Stimulated activated CD8-positive, alpha-beta memory T cell treated with anti-CD3 and anti-CD28 coated beads, Interleukin-15, amount 100 ng/mL, for 48 hours (primary cell): ENCODE measurements around the gene TUFT1.
A peak's percentile ranks its signal among the peaks of the same experiment; 100 is the strongest.

Experiments used
- DNase-seq, 2 donors: peaks; one replicate each; pipeline ENCODE4 v3.0.0-alpha.2; 2020; ENCODE audit warnings: low read depth in 2 of 2

Gene TUFT1, protein sequence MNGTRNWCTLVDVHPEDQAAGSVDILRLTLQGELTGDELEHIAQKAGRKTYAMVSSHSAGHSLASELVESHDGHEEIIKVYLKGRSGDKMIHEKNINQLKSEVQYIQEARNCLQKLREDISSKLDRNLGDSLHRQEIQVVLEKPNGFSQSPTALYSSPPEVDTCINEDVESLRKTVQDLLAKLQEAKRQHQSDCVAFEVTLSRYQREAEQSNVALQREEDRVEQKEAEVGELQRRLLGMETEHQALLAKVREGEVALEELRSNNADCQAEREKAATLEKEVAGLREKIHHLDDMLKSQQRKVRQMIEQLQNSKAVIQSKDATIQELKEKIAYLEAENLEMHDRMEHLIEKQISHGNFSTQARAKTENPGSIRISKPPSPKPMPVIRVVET

DNA sequence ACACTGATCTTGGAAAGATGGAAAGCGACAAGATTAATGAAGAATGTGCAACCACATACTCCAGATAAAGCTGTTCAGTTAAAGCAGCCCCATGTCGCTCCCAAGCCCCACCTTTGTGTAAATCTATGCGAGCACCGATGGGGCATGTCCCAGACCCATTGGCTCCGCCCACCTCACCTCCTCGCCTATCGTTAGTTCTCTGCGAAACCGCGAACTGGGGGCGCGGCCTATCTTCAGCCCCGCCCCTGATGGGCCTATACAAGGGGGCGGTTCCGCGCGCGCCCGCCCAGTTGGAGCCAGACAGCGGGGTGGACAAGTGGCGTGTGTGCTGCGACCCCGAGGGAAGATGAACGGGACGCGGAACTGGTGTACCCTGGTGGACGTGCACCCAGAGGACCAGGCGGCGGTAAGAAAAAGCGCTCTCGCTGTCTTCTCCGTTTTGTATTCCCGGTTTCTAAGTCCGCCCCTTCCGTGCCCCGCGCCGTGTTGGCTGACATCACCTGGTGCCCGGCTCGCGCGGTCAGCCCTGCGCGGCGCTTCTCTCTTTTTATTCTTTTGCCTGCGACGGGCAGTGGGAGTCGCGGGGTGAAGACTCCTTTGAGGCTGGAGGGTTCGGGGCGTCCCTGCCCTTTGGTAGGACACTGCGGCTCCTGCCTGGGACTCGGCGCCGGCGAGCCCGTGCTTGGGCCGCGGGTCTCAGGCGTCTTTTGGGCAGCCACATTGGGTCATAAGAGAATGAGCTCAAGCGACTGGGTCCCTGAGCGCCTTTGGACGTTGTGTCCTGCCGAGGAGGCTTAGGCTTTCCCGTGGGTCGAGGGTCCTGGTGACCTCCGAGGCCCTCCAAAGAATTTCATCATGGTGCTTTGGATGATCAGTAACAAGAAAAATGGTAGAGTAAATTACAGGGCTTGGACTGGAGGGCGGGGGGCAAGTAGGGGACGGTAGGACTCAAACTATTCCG is at the start of gene TUFT1:
TSS of gene TUFT1 (plus strand) at position 289 of the 961 bp plus-strand sequence. CDS start at position 347, 58 bp downstream.
- DNase-seq, result peak; percentile 86 to 90

DNA sequence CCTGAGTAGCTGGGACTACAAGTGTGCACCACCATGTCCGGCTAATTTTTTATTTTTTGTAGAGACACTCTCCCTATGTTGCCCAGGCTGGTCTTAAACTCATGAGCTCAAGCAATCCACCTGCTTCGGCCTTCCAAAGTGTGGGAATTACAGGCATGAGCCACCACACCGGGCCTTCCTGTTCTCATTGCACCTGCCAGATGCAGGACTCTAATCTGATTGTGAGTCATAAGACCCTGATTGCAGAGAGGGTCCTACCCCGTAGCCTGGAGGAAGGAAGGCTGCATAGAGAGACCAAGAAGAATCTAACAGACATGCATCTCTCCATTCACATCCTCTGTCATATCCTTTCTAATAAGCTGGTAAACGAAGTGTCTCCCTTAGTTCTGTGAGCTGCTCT is 48.5 kb upstream of the TUFT1 start:
- no peak for DNase-seq

DNA sequence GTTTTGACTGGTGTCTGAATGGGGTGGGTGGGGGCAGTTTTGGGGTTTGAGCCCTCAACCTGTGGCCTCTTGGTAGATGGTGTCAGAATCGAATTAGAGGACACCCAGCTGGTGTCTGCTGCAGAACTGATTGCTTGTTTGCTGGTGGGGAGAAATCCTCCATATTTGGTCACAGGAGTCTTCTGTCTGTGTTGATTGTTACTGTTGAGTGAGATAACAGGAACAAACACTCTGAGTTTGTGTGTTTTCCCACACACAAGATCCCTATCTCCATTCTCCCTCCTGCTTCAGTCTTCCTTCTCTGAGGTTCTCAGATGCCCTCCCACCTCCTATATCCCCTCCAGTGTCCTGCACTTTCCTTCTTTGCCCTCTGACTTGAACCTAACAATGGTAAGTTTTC is 48.0 kb upstream of the TUFT1 start:
- no peak for DNase-seq

DNA sequence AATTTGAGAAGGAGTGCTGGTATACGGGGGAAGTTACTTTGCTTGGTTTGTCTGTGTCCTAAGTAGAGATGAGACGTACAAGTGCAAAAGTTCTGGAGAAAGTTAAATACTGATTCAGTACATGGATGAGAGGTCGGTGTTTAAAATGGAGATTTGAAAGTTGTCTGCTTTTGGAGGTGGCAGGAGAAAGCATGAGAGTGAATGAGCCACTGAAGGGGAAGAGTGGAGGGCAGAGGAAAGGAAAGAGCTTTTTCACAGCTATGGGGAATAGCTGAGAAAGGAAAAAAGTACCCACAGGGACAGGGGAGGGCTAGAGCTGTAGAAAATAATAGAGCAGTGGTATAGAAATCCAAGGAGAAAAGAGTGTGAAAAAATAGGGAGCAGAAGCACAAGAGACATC is 47.1 kb upstream of the TUFT1 start:
- no peak for DNase-seq

DNA sequence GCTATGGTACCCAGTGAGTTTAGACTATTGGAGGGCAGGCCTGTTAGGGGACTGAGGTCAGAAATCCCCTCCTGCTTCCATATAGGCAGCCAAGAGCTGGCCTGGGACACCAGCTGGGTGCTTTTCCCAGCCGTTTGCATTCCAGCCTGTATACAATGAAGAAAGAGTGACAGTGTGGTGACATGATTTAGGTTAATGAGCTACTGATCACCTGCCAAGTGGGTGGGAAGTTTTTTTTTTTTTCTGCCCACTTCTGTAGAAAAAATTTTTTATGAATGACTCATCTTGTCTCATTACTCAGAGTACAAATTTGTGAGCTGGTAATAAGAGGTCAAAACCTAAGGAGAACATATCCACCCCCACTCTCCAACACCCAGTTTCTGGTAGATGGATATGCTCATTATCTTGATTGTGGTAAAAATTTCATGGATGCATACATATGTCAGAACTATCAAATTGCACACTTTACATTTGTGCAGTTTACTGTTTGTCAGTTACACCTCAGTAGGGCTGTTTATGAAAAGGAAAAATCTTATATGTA is 45.3 kb upstream of the TUFT1 start:
- no peak for DNase-seq

DNA sequence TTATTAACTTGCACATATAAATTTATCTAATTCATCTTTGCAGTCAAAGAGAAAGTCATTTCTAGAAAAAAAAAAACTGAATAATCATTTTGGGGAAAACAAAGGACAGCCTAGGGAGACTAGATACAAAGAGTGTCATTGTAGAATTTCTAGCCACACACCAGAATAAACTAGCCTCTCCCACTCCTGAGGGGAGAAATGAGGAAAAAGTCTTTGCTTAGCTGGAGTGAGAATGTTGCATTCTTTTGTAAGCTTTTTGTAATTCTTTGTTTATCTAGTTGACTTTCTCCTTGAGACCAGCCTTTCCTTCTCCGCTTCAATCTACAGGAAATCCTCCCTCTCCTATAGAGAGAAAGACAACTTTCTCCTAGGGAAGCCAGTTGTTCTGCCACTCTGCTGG is 44.8 kb upstream of the TUFT1 start:
- DNase-seq, result no peak

GRCh38 chr1:151499365-151499764 is 40.7 kb upstream of the TUFT1 start:
- no peak for DNase-seq

DNA sequence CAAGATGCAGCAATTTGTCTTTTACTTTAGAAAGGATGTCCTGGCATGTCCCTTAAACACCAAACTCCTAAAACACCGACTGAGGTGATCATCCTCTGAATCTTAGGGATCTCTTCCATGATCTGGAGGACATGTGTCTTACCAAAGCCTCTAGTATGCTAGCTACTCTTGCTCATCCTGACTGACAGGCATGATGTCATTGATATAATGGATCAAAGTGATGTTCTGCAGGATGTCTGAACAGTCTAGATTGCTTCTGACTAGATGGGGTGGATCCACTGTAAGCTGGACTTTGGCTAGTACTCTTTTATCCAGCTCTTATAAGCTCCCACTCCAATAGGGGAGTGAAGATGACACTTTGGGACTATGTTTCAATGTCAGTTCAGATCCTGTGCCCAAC is 40.2 kb upstream of the TUFT1 start:
- DNase-seq, result no peak

DNA sequence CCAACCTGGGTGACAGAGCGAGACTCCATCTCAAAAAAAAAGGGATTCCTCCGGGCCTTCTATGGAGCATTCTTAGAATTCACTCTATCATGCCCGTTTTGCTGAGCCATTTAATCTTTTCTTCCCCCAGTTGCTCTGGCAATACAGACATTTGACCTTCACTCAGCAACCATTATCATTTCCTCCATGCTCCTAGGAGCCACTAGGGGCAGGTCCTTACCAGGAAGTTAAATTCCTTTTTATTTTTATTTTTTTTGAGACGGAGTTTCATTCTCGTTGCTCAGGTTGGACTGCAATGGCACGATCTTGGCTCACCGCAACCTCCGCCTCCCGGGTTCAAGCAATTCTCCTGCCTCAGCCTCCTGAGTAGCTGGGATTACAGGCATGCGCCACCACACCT is 38.6 kb upstream of the TUFT1 start:
- no peak for DNase-seq

DNA sequence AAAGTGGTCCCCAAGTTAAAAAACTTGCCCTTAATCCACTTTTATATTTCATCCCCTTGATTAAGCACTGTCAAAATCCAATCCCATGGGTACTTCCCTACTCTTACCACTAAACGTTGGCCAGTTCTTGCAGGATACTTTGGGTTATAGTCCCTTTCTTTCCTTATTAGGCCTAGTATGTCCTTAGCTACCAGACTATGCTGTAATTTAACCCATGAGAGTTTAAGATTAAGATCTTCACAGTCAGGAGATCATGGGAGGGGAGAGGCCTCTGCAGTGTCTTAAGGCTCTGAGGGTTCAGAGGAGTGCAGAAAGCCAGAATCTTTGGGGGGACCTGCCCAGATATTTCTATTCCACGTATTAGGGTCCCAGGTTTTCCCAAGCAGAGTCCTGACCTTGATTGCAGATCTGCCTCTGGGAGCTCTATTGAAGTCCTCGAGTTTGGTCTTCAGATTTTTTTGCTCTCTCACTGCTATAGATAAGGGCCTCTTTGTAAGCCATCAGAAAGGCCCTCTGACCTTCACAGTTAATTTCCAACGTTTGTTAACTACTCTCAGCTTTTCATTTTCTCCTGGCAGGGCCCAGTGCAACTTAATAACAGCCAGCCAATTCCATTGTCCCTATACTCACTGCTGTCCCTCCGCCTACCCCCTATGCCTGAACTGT is 37.9 kb upstream of the TUFT1 start:
- DNase-seq, result no peak

GRCh38 chr1:151502859-151503780 is 37.0 kb upstream of the TUFT1 start:
- DNase-seq, result no peak

DNA sequence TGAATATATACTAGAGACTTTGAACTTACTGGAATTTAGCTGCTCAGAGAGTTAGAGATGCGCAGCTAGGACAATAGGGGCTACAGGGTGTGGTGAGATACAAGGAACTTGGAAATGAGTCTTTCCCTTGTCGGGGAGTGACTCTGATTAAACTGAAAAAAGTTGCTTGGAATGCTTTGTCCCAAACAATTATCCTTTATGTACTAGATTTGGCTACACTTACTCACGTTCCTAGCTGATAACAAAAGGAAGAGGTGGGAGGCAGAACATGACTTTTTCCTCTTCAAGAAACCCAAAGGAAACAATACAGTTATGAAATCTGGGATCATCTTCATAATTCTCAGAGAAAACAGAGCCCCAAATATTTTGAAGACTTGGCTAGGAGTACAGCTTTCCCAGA is 35.9 kb upstream of the TUFT1 start:
- no peak for DNase-seq

GRCh38 chr1:151504759-151505158 is 35.4 kb upstream of the TUFT1 start:
- no peak for DNase-seq

GRCh38 chr1:151508833-151509232 is 31.3 kb upstream of the TUFT1 start:
- DNase-seq, result no peak

DNA sequence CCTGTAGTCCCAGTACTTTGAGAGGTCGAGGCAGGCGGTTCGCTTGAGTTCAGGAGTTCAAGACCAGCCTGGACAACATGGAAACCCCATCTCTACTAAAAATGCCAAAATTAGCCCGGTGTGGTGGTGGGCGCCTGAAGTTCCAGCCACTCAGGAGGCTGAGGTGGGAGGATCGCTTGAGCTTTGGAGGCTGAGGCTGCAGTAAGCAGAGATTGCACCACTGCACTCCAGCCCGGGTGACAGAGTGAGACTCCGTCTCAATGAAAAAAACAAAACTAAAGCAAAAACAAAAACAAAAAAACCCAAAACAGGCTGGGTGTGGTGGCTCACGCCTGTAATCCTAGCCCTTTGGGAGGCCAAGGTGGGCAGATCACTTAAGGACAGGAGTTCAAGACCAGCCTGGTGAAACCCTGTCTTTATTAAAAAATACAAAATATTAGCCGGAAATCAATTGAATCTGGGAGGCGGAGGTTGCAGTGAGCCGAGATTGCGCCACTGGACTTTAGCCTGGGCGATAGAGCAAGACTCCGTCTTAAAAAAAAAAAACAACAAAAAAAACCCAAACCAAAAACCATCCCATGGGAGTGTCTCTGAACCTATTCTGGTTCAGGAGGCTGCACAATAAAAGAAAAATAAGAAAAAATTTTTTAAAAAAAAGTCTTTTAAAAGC is 30.6 kb upstream of the TUFT1 start:
- no peak for DNase-seq

DNA sequence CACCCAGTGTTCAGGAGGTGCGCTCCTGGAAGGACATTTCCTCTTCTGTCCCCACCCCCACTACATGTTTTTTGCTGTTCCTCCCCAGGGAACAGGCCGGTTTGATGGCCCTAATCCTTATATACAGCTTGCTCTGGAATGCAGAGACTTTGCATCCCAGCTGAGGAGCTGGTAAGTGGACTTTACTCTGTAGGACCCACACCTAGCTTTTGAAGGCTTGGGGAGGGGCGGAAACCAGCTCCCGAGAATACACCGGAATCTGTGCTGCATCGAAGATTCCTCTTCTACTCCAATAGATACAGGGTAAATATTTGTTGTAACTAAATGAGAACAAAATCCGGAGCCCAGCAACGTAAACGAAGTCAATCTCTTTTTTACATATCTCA is 30.1 kb upstream of the TUFT1 start:
- no peak for DNase-seq

- no peak for DNase-seq
Observed at GRCh38 chr1:151510614-151510956, 29.5 kb upstream of the TUFT1 start.

- DNase-seq, result peak; percentile 73 to 82
Observed at GRCh38 chr1:151510957-151511635, 29.0 kb upstream of the TUFT1 start, which contains the start of gene CGN. Gene CGN (plus strand): TSS chr1:151511387. CDS start chr1:151518520, 7,133 bp downstream.

GRCh38 chr1:151511636-151512215 is 28.4 kb upstream of the TUFT1 start:
- DNase-seq, result no peak
